ENCODE results near the gene CA10. TPM values are rescaled to one million over a fixed set of nuclear protein-coding genes. Genes with fewer than 3 reads are reported as not detected.

Gene CA10
- total RNA-seq, 1 experiment from 2014 or later, result not detected

GRCh38 chr17:51650772-51651171, 507.7 kb downstream of the CA10 start:
- H3K4me3 ChIP-seq (ENCODE audit: low read depth, low read length, poor library complexity, severe bottlenecking), result no peak overlapping the region
- POLR2A ChIA-PET (ENCODE audit: low non-redundant PET), result no interaction called here
- CTCF ChIA-PET, result no interaction called here

GRCh38 chr17:51650202-51650601, 508.3 kb downstream of the CA10 start:
- Histone ChIP-seq H3K4me3 (ENCODE audit: low read depth, low read length, poor library complexity, severe bottlenecking) (no peak overlapping the region), H3K4me1 (ENCODE audit: insufficient read depth, low read length, poor library complexity, severe bottlenecking) (no peaks in the 10 kb centered on the region), H3K9me3 (ENCODE audit: low read depth, low read length, poor library complexity, severe bottlenecking) (no peaks in the 10 kb centered on the region), H3K36me3 (ENCODE audit: insufficient read depth, low read length, poor library complexity, severe bottlenecking) (no peaks in the 10 kb centered on the region), H3K27ac (ENCODE audit: low read depth, low read length, poor library complexity, severe bottlenecking) (no peak overlapping the region), H3K27me3 (replicated peaks; ENCODE audit: insufficient read depth, low read depth, low read length, poor library complexity) (peaks cover 14% of the 10 kb centered on the region)
- TF ChIP-seq CTCF (conservative IDR thresholded peaks at IDR 0.05; ENCODE audit: low read depth, low read length) (no peak), EZH2 (IDR thresholded peaks at IDR 0.05; ENCODE audit: borderline replicate concordance, low read depth, low read length, poor library complexity, severe bottlenecking) (no peak)
- CTCF ChIA-PET, result no interaction called here
- intact Hi-C loops (cut with micrococcal nuclease; ENCODE audit: unreplicated experiment), result no loop called here
- no peak for DNase-seq (ENCODE audit: low spot score)
- POLR2A ChIA-PET (ENCODE audit: low non-redundant PET), result no interaction called here
- BruUV-seq (replicated peaks), result no TSS peak

More at GRCh38 chr17:51650772-51651171, 507.7 kb downstream of the CA10 start:
- Histone ChIP-seq H3K9me3 (ENCODE audit: low read depth, low read length, poor library complexity, severe bottlenecking) (no peaks in the 10 kb centered on the region), H3K4me1 (ENCODE audit: insufficient read depth, low read length, poor library complexity, severe bottlenecking) (no peaks in the 10 kb centered on the region), H3K36me3 (ENCODE audit: insufficient read depth, low read length, poor library complexity, severe bottlenecking) (no peaks in the 10 kb centered on the region), H3K27me3 (replicated peaks; ENCODE audit: insufficient read depth, low read depth, low read length, poor library complexity) (peaks cover 14% of the 10 kb centered on the region), H3K27ac (ENCODE audit: low read depth, low read length, poor library complexity, severe bottlenecking) (no peak overlapping the region)
- intact Hi-C loops (cut with micrococcal nuclease; ENCODE audit: unreplicated experiment), result no loop called here
- no TSS peak for BruUV-seq (replicated peaks)
- TF ChIP-seq EZH2 (IDR thresholded peaks at IDR 0.05; ENCODE audit: borderline replicate concordance, low read depth, low read length, poor library complexity, severe bottlenecking), result no peak
- TF ChIP-seq CTCF (conservative IDR thresholded peaks at IDR 0.05; ENCODE audit: low read depth, low read length), result no peak
- DNase-seq (ENCODE audit: low spot score), result no peak

GRCh38 chr17:51647826-51648225, 510.7 kb downstream of the CA10 start:
- no peak overlapping the region for H3K27ac ChIP-seq (ENCODE audit: low read depth, low read length, poor library complexity, severe bottlenecking)
- no TSS peak for BruUV-seq (replicated peaks)
- POLR2A ChIA-PET (ENCODE audit: low non-redundant PET), result no interaction called here
- H3K9me3 ChIP-seq (ENCODE audit: low read depth, low read length, poor library complexity, severe bottlenecking), result no peaks in the 10 kb centered on the region
- H3K27me3 ChIP-seq (replicated peaks; ENCODE audit: insufficient read depth, low read depth, low read length, poor library complexity), result peaks cover 27% of the 10 kb centered on the region
- no peaks in the 10 kb centered on the region for H3K4me1 ChIP-seq (ENCODE audit: insufficient read depth, low read length, poor library complexity, severe bottlenecking)
- H3K36me3 ChIP-seq (ENCODE audit: insufficient read depth, low read length, poor library complexity, severe bottlenecking), result no peaks in the 10 kb centered on the region
- no peak for DNase-seq (ENCODE audit: low spot score)
- CTCF ChIA-PET, result no interaction called here
- intact Hi-C loops (cut with micrococcal nuclease; ENCODE audit: unreplicated experiment), result loop anchor here (10.0 kb wide), 1 partner anchor 183 kb away; no protein-coding TSS in a partner anchor
- no peak overlapping the region for H3K4me3 ChIP-seq (ENCODE audit: low read depth, low read length, poor library complexity, severe bottlenecking)
- TF ChIP-seq EZH2 (IDR thresholded peaks at IDR 0.05; ENCODE audit: borderline replicate concordance, low read depth, low read length, poor library complexity, severe bottlenecking) (no peak), CTCF (conservative IDR thresholded peaks at IDR 0.05; ENCODE audit: low read depth, low read length) (no peak)

Measured in A673 (cell line).